ENCODE data around the gene TXNIP. TPM values are rescaled to one million over a fixed set of nuclear protein-coding genes. Genes with fewer than 3 reads are reported as not detected.

Gene TXNIP
- total RNA-seq = 1,000 to 10,000 TPM in 5 of 7 donors, 100 to 1,000 TPM in 2; 622 to 2,368 (median 1,747) TPM
- polyA plus RNA-seq = 100 to 1,000 TPM; 446 to 779 (median 670) TPM
- long read RNA-seq, donor 1, transcript TXNIP-202 (2 exons, 509 nt) = minor isoform, 5 of 146 reads
- long read RNA-seq, donor 1, transcript TXNIP-204 (8 exons, 2,926 nt) = major isoform, 73 of 146 reads
- long read RNA-seq, donor 1, partial matches to known transcripts = 67 of 146 reads
- long read RNA-seq, donor 1, other reads (novel, unspliced or antisense) = 0 of 146 reads
- long read RNA-seq, donor 2, transcript TXNIP-204 (8 exons, 2,926 nt) = major isoform, 66 of 96 reads
- long read RNA-seq, donor 2, partial matches to known transcripts = 26 of 96 reads
- long read RNA-seq, donor 2, other reads (novel, unspliced or antisense) = 0 of 96 reads

GRCh38 chr1:145996433-145997015, at the start of gene TXNIP:
Gene TXNIP (minus strand): TSS chr1:145996579. CDS start chr1:145996266, 313 bp downstream.
- no peaks in the 10 kb centered on the region for H3K9me3 ChIP-seq
- H3K4me3 ChIP-seq = peak within 1 kb of the TSS; percentile 86 to 100 (median 95)
- no peaks in the 10 kb centered on the region for H3K27me3 ChIP-seq (replicated peaks in 1 of 7)
- intact Hi-C loops (cut with DNase I; ENCODE audit: low total_unique reads) = no loop called here
- 0 to 1% (median 0%) methylated on average over 30 of the region's 30 CpGs for WGBS, 5 donors
- DNase-seq = peak; percentile 100
- peaks cover 26 to 72% (median 55%) of the 10 kb centered on the region in 6 donors for H3K4me1 ChIP-seq
- H3K27ac ChIP-seq = peak within 1 kb of the TSS; percentile 93 to 100 (median 99)
- H3K36me3 ChIP-seq = peaks cover 21 to 43% (median 35%) of the 10 kb centered on the region in 6 donors
- TF ChIP-seq CTCF (IDR thresholded peaks at IDR 0.05 in 8 of 11, conservative IDR thresholded peaks at IDR 0.05 in 3 of 11) (peak in 1 of 11 experiments; percentile 12), POLR2AphosphoS5 (IDR thresholded peaks at IDR 0.05) (peak; percentile 99 to 100 (median 100)), POLR2A (IDR thresholded peaks at IDR 0.05) (peak; percentile 97 to 99 (median 99))

DNA sequence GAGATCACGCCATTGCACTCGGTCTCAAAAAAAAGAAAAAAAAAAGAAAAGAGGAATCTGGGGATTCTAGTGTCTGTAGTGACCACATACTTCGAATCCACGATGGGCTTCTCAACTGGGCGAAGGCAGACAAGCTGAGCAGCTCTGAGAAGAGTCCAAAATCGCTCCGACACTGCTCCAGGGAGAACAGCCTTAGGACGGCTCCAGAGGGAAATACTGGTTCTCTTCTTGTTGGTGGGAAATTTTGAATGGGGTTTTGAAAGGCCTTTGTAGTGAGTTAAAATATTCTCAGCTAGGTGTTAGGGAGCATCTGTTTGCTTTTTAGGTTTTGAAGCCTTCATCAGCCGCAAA, 43.4 kb upstream of the TXNIP start:
- peak overlapping the region in 3 of 8 donors; percentile 61 to 77 (median 67) for H3K4me3 ChIP-seq
- peaks cover 3 to 54% (median 39%) of the 10 kb centered on the region in 6 donors for H3K4me1 ChIP-seq
- no peak for DNase-seq
- no peak for TF ChIP-seq CTCF (IDR thresholded peaks at IDR 0.05 in 8 of 11, conservative IDR thresholded peaks at IDR 0.05 in 3 of 11)
- TF ChIP-seq POLR2A (IDR thresholded peaks at IDR 0.05) = no peak
- TF ChIP-seq POLR2AphosphoS5 (IDR thresholded peaks at IDR 0.05) = no peak
- H3K36me3 ChIP-seq = no peaks in the 10 kb centered on the region
- H3K27me3 ChIP-seq (replicated peaks in 1 of 7) = no peaks in the 10 kb centered on the region
- intact Hi-C loops (cut with DNase I; ENCODE audit: low total_unique reads) = no loop called here
- 64 to 74% (median 72%) methylated on average over 9 of the region's 9 CpGs for WGBS, 5 donors
- H3K9me3 ChIP-seq = no peaks in the 10 kb centered on the region
- H3K27ac ChIP-seq = peak overlapping the region in 4 of 8 donors; percentile 88 to 97 (median 90)

DNA sequence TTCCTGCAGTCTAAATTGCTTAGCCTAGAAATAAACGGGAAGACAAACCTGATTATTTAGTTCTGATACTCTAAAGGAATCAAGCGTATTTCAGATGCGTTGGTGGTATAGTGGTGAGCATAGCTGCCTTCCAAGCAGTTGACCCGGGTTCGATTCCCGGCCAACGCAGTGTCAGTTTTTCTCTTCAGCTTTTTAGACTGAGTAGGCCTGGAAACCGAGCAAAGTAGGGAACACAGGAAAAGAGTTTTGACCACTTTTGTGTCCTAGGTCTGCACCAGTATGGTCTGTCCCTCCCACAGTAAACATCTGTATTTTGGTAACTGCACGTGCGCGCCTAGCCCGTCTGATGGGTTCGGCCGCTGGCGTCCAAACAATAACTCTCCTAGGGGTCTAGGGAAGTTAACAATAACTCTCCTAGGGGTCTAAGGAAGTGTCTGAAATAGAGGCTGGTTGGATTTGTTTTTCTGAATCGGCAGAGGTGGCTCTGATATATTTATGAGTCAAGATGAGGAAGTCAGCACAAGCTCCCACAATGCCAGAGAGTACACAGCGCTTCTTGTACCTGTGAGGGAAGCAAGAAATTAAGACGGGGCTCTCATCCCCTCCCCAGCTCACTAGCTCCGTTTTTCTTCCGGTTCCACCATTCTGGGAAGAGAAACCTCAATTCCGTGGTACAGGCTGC, 40.7 kb upstream of the TXNIP start:
- Histone ChIP-seq H3K27me3 (replicated peaks in 1 of 7) (no peaks in the 10 kb centered on the region), H3K9me3 (no peaks in the 10 kb centered on the region), H3K4me3 (peak overlapping the region; percentile 38 to 77 (median 64)), H3K36me3 (no peaks in the 10 kb centered on the region), H3K27ac (peak overlapping the region; percentile 79 to 97 (median 91)), H3K4me1 (peaks cover 3 to 66% (median 44%) of the 10 kb centered on the region in 6 donors)
- DNase-seq = peak; percentile 80
- WGBS, 5 donors = 0 to 1% (median 0%) methylated on average over 21 of the region's 21 CpGs
- TF ChIP-seq POLR2A (IDR thresholded peaks at IDR 0.05) (peak in 1 of 3 donors; percentile 49), POLR2AphosphoS5 (IDR thresholded peaks at IDR 0.05) (peak in 1 of 3 donors; percentile 67), CTCF (IDR thresholded peaks at IDR 0.05 in 8 of 11, conservative IDR thresholded peaks at IDR 0.05 in 3 of 11) (peak in 1 of 11 experiments; percentile 11)
- intact Hi-C loops (cut with DNase I; ENCODE audit: low total_unique reads) = no loop called here
